Bronchial epithelial cell (primary cell): Measurements from ENCODE around the gene CLDN14. TPM values are rescaled to one million over a fixed set of nuclear protein-coding genes. Genes with fewer than 3 reads are reported as not detected.

Experiments
- DNase-seq: peaks from one replicate; pipeline ENCODE4 v3.0.0-alpha.2; 2010; ENCODE audit warnings: low read depth
- FAIRE-seq: peaks from 2 replicates; lab custom pipeline; 2011; peaks lifted over from hg19 to GRCh38; lab: Jason Lieb, UNC
- H3K27me3 ChIP-seq: 2 replicates; pipeline ENCODE4 v1.5.1; 2011; ENCODE audit warnings: low read length; ENCODE audit not compliant: control insufficient read depth, insufficient read depth
- H3K36me3 ChIP-seq: 2 replicates; pipeline ENCODE4 v1.5.1; 2011; ENCODE audit warnings: low read length; ENCODE audit not compliant: control insufficient read depth, insufficient read depth
- H3K4me3 ChIP-seq: 2 replicates; pipeline ENCODE4 v1.5.1; 2011; ENCODE audit warnings: mild to moderate bottlenecking, low read depth, low read length, control low read depth
- total RNA-seq: library from RNA; depleted of rRNA; stranded (reverse); fragments of >200 nt; gene quantifications from 2 replicates; pipeline ENCODE4 v1.2.1, GENCODE V29; 2014
- TF ChIP-seq, protein P1 (sequence below): IDR thresholded peaks from 2 replicates; pipeline ENCODE4 v1.5.1; 2011; ENCODE audit warnings: mild to moderate bottlenecking, moderate library complexity, low read length, control low read depth, inconsistent platforms; ENCODE audit not compliant: insufficient read depth, severe bottlenecking

Gene CLDN14
- total RNA-seq, 1 donor from 2014 or later = not detected

GRCh38 chr21:36512971-36513370, 33.0 kb upstream of the CLDN14 start:
- Histone ChIP-seq H3K36me3 (no peaks in the 10 kb centered on the region), H3K4me3 (no peak overlapping the region), H3K27me3 (no peaks in the 10 kb centered on the region)
- no peak for DNase-seq
- TF ChIP-seq, protein P1, sequence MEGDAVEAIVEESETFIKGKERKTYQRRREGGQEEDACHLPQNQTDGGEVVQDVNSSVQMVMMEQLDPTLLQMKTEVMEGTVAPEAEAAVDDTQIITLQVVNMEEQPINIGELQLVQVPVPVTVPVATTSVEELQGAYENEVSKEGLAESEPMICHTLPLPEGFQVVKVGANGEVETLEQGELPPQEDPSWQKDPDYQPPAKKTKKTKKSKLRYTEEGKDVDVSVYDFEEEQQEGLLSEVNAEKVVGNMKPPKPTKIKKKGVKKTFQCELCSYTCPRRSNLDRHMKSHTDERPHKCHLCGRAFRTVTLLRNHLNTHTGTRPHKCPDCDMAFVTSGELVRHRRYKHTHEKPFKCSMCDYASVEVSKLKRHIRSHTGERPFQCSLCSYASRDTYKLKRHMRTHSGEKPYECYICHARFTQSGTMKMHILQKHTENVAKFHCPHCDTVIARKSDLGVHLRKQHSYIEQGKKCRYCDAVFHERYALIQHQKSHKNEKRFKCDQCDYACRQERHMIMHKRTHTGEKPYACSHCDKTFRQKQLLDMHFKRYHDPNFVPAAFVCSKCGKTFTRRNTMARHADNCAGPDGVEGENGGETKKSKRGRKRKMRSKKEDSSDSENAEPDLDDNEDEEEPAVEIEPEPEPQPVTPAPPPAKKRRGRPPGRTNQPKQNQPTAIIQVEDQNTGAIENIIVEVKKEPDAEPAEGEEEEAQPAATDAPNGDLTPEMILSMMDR = no peak
- FAIRE-seq = no peak

DNA sequence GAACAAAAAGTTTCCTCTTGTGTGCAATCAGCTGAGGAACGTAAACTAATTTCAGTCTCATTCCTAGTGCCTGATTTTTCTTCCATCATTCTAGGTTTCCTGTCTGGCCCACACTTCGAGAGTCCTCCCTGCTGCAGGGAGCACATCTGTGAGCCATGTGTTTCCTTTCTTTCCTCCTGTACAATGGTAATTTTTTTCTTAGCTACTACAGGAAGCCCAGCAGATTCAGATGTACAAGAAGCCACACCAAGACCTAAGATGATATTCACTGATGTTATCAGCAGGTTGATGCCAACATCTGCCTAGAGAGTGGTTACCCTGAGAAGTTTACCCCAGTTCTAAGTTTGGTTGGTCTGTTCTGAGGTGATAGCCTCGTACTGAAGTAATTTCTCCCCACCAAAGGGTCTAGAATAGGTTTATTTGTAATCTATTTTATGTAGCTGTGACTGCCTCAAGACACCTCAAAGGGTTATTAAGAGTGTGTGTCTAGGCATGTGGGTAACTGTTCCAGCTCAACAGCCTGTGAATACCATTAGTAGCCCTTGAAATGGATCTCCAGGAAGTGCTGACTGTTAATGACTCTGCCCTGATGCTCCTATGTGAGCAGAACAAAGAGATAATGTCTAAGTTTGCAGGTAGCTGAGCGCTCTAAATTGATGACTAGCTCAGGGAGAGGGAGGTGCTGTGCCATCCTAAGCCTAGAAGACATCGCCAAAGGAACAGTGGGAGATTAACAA, 31.7 kb upstream of the CLDN14 start:
- DNase-seq (peak; percentile 28), FAIRE-seq (no peak)
- H3K36me3 ChIP-seq = no peaks in the 10 kb centered on the region
- H3K27me3 ChIP-seq = no peaks in the 10 kb centered on the region
- H3K4me3 ChIP-seq = no peak overlapping the region
- TF ChIP-seq, protein P1 = no peak

- H3K4me3 ChIP-seq = no peak overlapping the region
- TF ChIP-seq, protein P1 = no peak
- FAIRE-seq (no peak), DNase-seq (no peak)
- H3K36me3 ChIP-seq = no peaks in the 10 kb centered on the region
- H3K27me3 ChIP-seq = no peaks in the 10 kb centered on the region
Measured at GRCh38 chr21:36510911-36511310, 31.0 kb upstream of the CLDN14 start.

DNA sequence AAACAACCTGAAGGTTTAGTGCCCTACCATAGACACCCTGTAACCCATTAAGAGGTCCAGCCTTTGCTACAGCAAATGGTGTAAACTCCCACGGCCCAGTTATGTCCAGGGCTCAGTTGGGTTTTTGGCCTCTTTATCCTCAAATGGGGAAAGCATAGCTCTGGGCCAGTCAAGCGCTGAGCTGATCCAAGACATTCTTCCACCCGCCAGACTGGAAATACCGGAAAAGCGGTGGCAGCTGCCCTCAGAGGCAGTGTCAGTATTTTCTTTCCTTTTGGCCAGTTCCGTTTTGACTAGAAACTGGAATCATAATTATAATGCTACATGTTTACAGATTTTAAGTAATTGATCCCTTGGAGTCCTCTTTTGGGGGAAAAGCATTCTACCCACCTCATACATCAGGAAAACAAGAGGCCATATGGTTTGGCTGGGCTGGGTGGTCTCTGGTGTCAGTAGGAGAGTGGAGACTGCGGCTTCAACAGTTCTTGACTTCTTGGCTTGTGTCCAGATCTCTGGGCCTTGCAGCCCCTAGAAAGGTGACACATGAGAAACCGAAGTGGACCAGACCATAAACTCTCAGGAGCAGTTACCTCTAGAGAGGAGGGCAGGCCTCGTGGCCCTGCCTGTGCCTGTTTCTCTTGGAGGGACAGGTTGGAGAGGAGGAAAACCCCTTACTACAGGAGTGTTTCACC, 30.2 kb upstream of the CLDN14 start:
- TF ChIP-seq, protein P1 = no peak
- FAIRE-seq (no peak), DNase-seq (peak; percentile 69)
- no peaks in the 10 kb centered on the region for H3K36me3 ChIP-seq
- no peak overlapping the region for H3K4me3 ChIP-seq
- no peaks in the 10 kb centered on the region for H3K27me3 ChIP-seq

DNA sequence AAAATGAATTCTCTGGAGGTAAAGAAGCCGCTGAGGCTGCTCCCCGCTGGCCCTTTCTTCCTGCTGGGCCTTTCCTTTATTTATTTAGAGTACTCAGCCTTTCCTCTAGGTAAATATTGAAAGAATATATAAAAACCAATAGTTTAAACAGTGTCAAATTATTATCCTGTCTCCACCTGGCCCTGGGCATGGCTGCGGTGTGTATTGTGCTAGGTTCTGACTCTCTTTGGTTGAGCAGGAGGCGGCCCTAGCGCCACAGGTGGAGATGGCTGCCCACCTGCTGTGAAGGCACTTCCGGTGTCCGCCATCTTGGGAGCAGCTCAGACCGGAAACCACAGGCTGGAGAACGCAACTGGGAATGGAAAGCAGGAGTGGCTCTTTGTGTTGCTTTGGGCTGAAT, 29.0 kb upstream of the CLDN14 start:
- H3K36me3 ChIP-seq = no peaks in the 10 kb centered on the region
- no peaks in the 10 kb centered on the region for H3K27me3 ChIP-seq
- H3K4me3 ChIP-seq = no peak overlapping the region
- no peak for DNase-seq
- FAIRE-seq = no peak
- TF ChIP-seq, protein P1 = no peak
